Measurements from ENCODE around the gene NCAN.

The NCAN gene

DNA sequence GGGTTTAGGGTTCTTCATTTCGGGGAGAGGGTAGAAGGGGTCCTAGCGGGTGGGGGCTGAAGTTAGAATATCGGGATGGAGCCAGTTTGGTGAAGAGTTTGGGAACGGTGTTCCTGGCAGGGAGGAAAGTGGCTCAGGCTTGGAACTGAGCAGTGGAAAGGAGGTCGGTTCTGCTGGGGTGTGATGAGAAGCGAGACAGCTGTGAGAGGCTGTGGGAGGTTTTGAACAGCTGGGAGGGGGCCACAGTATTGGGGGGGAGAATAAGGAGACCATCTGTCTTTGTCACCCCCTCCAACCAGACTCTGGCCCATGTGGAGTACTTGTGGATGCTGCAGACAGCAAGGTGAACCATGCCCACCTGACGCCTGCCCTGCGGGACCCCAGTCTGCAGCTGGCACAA, 62.4 kb downstream of the NCAN start:
- Histone ChIP-seq H3K36me3 (ENCODE audit: low read length) (no peaks in the 10 kb centered on the region), H3K27ac (ENCODE audit: low read depth, low read length) (no peak overlapping the region), H3F3A (ENCODE audit: insufficient read depth) (no peaks in the 10 kb centered on the region)

DNA sequence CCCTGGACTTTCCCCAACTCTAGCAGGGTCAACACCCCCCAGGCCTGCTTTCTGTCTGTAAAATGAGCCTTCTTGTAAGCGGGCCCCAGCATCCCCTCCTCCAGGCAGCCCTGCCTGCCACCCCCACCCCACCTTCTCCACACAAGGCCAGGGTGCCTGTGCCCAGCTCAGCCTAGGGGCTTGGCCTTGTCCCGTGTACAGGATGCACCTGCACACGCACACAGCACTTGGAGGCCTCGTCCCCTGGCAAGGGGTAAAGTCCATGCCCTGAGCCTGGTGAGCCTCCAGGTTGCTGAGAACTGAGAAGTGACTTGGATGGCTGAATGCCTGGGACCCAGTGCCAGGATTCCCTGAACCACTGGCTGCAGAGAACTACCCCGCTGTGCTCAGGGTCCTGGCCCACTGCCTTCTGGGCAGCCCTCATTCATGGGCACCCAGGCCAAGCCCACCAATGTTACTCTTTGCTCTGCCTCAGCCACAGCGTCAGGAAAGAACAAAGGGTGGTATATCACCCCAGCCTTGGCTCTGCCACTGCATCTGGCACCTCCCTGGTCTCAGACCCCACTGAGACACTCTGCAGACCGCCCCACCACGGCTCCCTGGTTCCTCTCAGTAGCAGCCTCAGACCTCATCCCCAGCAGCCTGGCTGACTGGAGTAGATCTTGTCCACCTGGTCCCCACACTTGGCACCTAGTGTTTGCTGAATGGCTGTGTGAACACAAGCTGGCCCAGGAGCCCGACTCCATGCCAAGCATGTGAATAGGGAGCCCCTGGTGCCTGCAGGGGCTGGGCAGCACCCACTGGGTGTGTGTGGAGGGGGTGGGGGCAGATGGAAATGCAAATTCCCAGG, 63.2 kb downstream of the NCAN start:
- no peak overlapping the region for H3K9ac ChIP-seq (ENCODE audit: low read length)
- H3K4me3 ChIP-seq (ENCODE audit: insufficient read depth, low read length, poor library complexity, severe bottlenecking): no peak overlapping the region

More for the DNA sequence above, 62.4 kb downstream of the NCAN start:
- H3K9me2 ChIP-seq (replicated peaks; ENCODE audit: insufficient read depth, low read length): no peaks in the 10 kb centered on the region
- no peak overlapping the region for H3K4me2 ChIP-seq (ENCODE audit: low read depth, low read length, poor library complexity, severe bottlenecking)
- no peaks in the 10 kb centered on the region for H3K79me2 ChIP-seq (ENCODE audit: insufficient read depth, low read length)
- TF ChIP-seq CTCF (IDR thresholded peaks at IDR 0.05; ENCODE audit: insufficient read depth, low read length, poor library complexity, severe bottlenecking): no peak
- TF ChIP-seq EZH2phosphoT487 (conservative IDR thresholded peaks at IDR 0.05; ENCODE audit: low read length): no peak
- H4K20me1 ChIP-seq (ENCODE audit: low read depth, low read length): no peaks in the 10 kb centered on the region
- no peaks in the 10 kb centered on the region for H3K27me3 ChIP-seq (ENCODE audit: low read length)
- H3K4me3 ChIP-seq (ENCODE audit: insufficient read depth, low read length, poor library complexity, severe bottlenecking): no peak overlapping the region
- H3K9ac ChIP-seq (ENCODE audit: low read length): no peak overlapping the region
- H2AFZ ChIP-seq (ENCODE audit: low read depth, low read length, severe bottlenecking): no peak overlapping the region
- H3K9me3 ChIP-seq (ENCODE audit: insufficient read depth, low read length): no peaks in the 10 kb centered on the region

DNA sequence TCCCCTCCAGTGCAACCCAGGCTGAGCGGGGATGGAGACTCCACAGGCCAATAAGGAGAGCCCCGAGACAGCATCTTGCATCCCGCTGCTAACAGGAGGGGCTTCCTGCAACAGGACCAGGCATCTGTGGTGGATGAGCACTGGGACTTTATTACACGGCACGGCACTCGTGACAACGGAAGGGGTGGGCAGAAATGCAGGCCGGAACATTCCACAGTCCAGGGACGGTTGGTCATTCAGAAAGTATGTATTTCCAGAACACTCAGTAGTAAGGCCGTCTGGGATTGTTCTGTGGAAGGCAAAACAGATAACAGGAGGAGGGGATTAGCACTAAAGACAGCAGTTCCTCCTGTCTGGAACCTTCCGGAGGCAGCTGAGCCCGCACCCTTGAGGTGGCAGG, 64.6 kb downstream of the NCAN start:
- Histone ChIP-seq H3K27me3 (ENCODE audit: low read length) (no peaks in the 10 kb centered on the region), H2AFZ (ENCODE audit: low read depth, low read length, severe bottlenecking) (no peak overlapping the region), H3K79me2 (ENCODE audit: insufficient read depth, low read length) (no peaks in the 10 kb centered on the region), H4K20me1 (ENCODE audit: low read depth, low read length) (no peaks in the 10 kb centered on the region), H3K36me3 (ENCODE audit: low read length) (no peaks in the 10 kb centered on the region), H3K4me3 (ENCODE audit: insufficient read depth, low read length, poor library complexity, severe bottlenecking) (no peak overlapping the region), H3K9ac (ENCODE audit: low read length) (no peak overlapping the region), H3F3A (ENCODE audit: insufficient read depth) (no peaks in the 10 kb centered on the region), H3K27ac (ENCODE audit: low read depth, low read length) (no peak overlapping the region), H3K9me3 (ENCODE audit: insufficient read depth, low read length) (no peaks in the 10 kb centered on the region), H3K9me2 (replicated peaks; ENCODE audit: insufficient read depth, low read length) (no peaks in the 10 kb centered on the region), H3K4me2 (ENCODE audit: low read depth, low read length, poor library complexity, severe bottlenecking) (no peak overlapping the region)
- no peak for TF ChIP-seq EZH2phosphoT487 (conservative IDR thresholded peaks at IDR 0.05; ENCODE audit: low read length)
- no peak for TF ChIP-seq CTCF (IDR thresholded peaks at IDR 0.05; ENCODE audit: insufficient read depth, low read length, poor library complexity, severe bottlenecking)

More for the DNA sequence above, 63.2 kb downstream of the NCAN start:
- H2AFZ ChIP-seq (ENCODE audit: low read depth, low read length, severe bottlenecking): no peak overlapping the region
- no peaks in the 10 kb centered on the region for H3K9me2 ChIP-seq (replicated peaks; ENCODE audit: insufficient read depth, low read length)
- H3K79me2 ChIP-seq (ENCODE audit: insufficient read depth, low read length): no peaks in the 10 kb centered on the region
- H3K9me3 ChIP-seq (ENCODE audit: insufficient read depth, low read length): no peaks in the 10 kb centered on the region
- TF ChIP-seq EZH2phosphoT487 (conservative IDR thresholded peaks at IDR 0.05; ENCODE audit: low read length) (no peak), CTCF (IDR thresholded peaks at IDR 0.05; ENCODE audit: insufficient read depth, low read length, poor library complexity, severe bottlenecking) (no peak)
- H3F3A ChIP-seq (ENCODE audit: insufficient read depth): no peaks in the 10 kb centered on the region
- no peaks in the 10 kb centered on the region for H4K20me1 ChIP-seq (ENCODE audit: low read depth, low read length)
- no peak overlapping the region for H3K4me2 ChIP-seq (ENCODE audit: low read depth, low read length, poor library complexity, severe bottlenecking)
- no peaks in the 10 kb centered on the region for H3K27me3 ChIP-seq (ENCODE audit: low read length)
- no peaks in the 10 kb centered on the region for H3K36me3 ChIP-seq (ENCODE audit: low read length)
- H3K27ac ChIP-seq (ENCODE audit: low read depth, low read length): no peak overlapping the region
